GM12801 (cell line): ENCODE measurements around the gene ALDH18A1.

Experiments
- TF ChIP-seq, protein P1 (sequence below): IDR thresholded peaks from one replicate; pipeline ENCODE4 v1.5.1; 2011; ENCODE audit warnings: control low read depth; ENCODE audit not compliant: insufficient read length; ENCODE audit errors: extremely low read depth

ALDH18A1 gene

DNA sequence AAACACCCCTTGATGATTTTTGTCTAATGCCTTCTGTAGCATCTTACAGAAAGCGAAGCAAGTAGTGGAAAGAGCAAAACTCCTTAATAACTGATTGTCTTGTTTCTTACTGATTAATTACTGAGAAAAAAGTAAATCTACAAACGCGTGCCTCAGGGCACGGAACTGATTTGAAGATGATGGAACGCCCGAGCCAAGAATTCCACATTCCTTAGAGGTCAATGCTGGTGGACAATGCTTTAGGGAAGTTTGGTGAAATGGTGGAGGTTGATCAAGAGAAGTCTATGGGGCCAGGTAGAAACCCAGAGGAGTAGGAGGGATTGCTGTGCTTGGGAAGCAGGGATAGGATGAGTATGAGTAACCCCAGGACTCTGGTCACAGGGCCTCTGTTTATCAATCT lies 90.4 kb downstream of the ALDH18A1 start:
- TF ChIP-seq, protein P1, sequence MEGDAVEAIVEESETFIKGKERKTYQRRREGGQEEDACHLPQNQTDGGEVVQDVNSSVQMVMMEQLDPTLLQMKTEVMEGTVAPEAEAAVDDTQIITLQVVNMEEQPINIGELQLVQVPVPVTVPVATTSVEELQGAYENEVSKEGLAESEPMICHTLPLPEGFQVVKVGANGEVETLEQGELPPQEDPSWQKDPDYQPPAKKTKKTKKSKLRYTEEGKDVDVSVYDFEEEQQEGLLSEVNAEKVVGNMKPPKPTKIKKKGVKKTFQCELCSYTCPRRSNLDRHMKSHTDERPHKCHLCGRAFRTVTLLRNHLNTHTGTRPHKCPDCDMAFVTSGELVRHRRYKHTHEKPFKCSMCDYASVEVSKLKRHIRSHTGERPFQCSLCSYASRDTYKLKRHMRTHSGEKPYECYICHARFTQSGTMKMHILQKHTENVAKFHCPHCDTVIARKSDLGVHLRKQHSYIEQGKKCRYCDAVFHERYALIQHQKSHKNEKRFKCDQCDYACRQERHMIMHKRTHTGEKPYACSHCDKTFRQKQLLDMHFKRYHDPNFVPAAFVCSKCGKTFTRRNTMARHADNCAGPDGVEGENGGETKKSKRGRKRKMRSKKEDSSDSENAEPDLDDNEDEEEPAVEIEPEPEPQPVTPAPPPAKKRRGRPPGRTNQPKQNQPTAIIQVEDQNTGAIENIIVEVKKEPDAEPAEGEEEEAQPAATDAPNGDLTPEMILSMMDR = no peak

DNA sequence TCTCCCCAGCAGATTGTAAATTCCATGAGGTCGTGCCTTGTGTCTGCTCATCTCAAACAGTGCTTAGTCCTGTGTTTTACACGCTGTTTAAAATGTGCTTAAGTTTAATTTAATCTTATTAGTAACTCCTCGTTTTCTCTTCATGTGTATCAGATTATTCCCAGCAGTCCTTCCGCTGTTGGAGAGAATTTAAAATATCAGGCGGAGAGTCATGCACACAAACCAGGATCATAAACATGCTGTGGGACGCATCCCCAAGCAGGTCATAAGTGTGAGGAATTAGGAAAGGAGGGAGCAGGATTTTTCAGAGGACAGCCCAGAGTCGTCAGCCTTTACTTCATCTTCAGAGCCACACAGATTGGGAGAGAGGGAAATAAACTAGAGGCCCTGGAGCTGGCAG lies 91.2 kb downstream of the ALDH18A1 start:
- TF ChIP-seq, protein P1 = no peak

DNA sequence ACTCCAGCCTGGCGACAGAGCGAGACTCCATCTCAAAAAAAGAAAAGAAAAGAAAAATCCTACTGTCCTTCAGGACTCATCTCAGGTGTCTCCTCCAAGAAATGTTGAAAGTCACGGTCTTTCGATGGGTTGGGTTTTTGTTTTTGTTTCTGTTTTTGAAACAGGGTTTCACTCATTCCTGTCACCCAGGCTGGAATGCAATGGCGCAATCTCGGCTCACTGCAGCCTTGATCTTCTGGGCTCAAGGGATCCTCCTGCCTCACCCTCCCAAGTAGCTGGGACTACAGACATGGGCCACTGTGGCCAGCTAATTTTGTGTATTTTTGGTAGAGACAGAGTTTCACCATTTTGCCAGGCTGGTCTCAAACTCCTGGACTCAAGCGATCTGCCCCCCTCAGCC lies 92.2 kb downstream of the ALDH18A1 start:
- TF ChIP-seq, protein P1 = no peak

DNA sequence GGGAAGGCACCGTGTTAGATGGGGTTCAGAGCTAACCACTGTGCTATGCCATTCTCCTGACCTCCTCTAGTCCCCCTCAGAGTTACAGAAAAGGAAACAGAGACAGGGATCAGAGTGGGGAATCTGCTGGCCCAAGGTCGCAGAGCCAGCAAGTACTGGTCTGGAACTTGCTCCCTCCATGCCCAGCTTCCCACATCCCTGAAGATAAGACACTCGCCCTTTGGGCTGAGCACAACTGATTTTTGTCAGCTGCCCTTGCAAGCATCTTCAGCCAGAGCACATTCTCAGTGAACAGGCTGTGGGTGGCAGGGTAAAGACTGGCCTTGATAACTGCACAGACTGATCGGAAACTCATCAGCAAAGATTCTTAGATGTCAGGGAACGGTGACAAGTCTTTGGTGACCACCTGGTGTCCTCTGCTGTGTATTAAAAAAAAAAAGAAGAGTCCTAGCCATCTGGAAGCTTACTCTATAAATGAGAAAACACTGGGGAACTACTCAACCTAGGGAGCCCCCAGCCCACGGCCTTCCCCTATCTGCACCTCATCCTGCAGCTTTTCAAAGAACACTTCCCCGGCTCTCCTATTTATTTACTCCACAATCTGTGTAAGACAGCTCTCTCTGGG lies 94.1 kb downstream of the ALDH18A1 start:
- TF ChIP-seq, protein P1 = no peak

DNA sequence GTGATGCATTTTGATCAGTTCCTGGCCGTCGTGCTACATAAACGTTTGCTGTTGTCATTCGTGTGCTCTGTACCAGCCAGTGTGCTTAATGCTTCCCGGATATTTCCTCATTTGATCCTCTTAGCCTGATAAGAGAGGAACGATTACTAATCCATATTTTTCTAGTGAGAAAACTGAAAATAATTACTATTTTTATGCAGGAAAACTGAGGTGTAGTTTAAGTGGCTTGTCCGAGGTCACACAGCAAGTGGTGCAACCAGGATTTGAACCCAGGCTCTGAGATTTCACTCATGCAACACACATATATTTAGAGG lies 94.7 kb downstream of the ALDH18A1 start:
- TF ChIP-seq, protein P1 = no peak

DNA sequence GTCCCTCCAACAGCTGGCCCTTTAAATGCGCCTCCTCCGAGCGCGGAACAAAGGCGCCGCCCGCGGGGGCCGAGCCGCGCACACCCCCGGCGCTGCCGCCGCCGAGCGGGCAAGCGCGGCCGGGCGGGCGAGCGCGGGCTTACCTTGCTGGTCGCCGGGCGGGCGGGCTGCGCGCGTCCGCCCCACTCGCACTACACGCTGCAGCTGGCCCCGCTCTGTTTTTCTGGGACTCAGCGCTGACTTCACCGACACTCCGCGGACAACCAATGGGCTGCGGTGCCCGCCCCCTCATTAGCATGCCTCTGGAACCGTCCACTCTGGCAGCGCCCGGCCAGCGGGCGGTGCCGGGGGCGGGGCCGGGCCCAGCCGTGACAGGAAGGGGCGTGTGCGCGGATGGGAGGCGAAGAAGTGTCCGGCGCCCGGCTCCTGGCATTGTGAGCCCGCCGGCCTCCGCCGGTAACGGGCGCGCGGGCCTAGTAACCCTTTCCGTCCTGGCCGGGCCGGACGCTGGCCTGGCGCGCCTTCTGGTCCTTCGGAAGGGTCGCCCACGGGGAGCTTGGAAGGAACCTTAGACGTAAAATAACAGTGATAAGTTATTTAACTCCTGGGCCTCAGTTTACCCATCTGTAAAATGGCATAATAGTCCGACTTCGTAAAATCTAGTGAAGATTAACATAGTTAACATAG lies 95.2 kb downstream of the ALDH18A1 start, which contains the start of gene SORBS1:
SORBS1 (minus strand) TSS at position 195 of the 687 bp plus-strand sequence. CDS start 120,236 bp downstream, outside the sequence.
- TF ChIP-seq, protein P1 = no peak

DNA sequence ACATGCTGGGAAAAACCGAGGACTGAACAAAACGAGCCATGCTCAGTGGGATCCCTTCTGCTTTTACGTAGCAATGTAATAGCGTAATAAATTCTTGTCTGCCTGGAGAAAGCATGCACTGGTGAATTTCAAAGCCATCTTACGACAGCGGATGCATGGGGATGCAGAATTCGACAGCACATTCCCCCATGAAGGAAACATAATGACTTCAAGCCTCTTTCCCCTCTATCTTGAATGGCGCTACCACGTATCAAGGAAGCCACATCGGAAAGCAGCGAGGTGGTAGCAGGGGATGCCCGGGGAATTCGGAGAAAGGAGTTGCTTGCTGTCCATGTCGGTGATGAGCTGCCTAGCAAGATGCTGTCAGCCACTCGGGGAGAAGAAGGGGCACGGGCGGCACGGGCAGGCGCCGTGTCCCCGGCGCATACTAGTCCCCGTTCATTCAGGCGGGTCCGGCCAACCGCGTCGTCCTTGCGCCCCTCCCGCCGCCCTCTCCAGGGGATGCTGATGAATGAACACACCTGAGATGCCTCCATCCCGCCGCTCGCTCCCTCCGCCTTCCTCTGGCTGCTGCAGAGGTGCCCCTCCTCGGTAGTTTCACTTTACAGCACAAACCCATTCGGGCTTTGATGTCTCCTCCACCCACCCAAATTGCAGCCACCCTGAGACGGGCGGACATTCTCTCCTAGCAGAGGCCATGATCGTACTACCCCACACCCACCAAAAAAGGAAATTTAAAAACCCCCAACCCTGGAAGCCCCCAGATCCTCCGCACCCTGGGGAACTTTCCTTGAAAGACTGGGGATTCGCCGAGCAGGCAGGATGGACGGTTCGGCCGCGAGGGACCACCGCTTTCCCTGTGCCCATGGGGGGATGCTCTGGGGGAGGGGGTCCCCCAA lies 96.0 kb downstream of the ALDH18A1 start:
- TF ChIP-seq, protein P1 = no peak
